ENCODE measurements around the gene CPVL.
"Not testable (repeated sequence)": the region's sequence is repeated elsewhere in the genome, so short reads cannot be mapped to it uniquely, and the experiment has no call there.

CPVL gene

GRCh38 chr7:29122081-29122480 is 24.3 kb downstream of the CPVL start:
- DNase-seq (ENCODE audit: low spot score), result no peak
- no peak overlapping the region for H3K27ac ChIP-seq
- no peak for TF ChIP-seq CTCF (IDR thresholded peaks at IDR 0.05)
- H3K4me3 ChIP-seq, result no peak overlapping the region

- TF ChIP-seq CTCF (IDR thresholded peaks at IDR 0.05), result no peak
These were observed 25.4 kb downstream of the CPVL start for GRCh38 chr7:29120955-29121354.

GRCh38 chr7:29119538-29119937 is 26.8 kb downstream of the CPVL start:
- no peak for DNase-seq (ENCODE audit: low spot score)
- no peak for TF ChIP-seq CTCF (IDR thresholded peaks at IDR 0.05)
- Histone ChIP-seq H3K27ac (no peak overlapping the region), H3K4me3 (no peak overlapping the region)

More at GRCh38 chr7:29120955-29121354, 25.4 kb downstream of the CPVL start:
- no peak for DNase-seq (ENCODE audit: low spot score)
- H3K27ac ChIP-seq, result no peak overlapping the region
- H3K4me3 ChIP-seq, result no peak overlapping the region

- H3K27ac ChIP-seq, result no peak overlapping the region
- no peak for DNase-seq (ENCODE audit: low spot score)
- no peak for TF ChIP-seq CTCF (IDR thresholded peaks at IDR 0.05)
- no peak overlapping the region for H3K4me3 ChIP-seq
These were observed 29.8 kb downstream of the CPVL start for GRCh38 chr7:29116361-29117200.

GRCh38 chr7:29115753-29116152 is 30.6 kb downstream of the CPVL start:
- Histone ChIP-seq H3K27ac (no peak overlapping the region), H3K4me3 (no peak overlapping the region)
- no peak for TF ChIP-seq CTCF (IDR thresholded peaks at IDR 0.05)
- no peak for DNase-seq (ENCODE audit: low spot score)

GRCh38 chr7:29115130-29115687 is 31.1 kb downstream of the CPVL start:
- no peak for TF ChIP-seq CTCF (IDR thresholded peaks at IDR 0.05)
- no peak overlapping the region for H3K4me3 ChIP-seq
- DNase-seq (ENCODE audit: low spot score), result no peak
- H3K27ac ChIP-seq, result no peak overlapping the region

- not testable (repeated sequence) for H3K27ac ChIP-seq; H3K4me3 ChIP-seq; DNase-seq (ENCODE audit: low spot score)
These were observed 32.1 kb downstream of the CPVL start for GRCh38 chr7:29114266-29114665.

All from coronary artery (tissue), 2 donors.